Measurements from ENCODE around the gene FADS1. TPM values are rescaled to one million over a fixed set of nuclear protein-coding genes. Genes with fewer than 3 reads are reported as not detected.

FADS1 gene
- total and polyA plus RNA-seq, 3 donors from 2014 or later = 21.1 to 39.8 (median 24.5) TPM

- Histone ChIP-seq H3K9me3 (no peaks in the 10 kb centered on the region), H3K36me3 (ENCODE audit: low read depth, missing control alignments) (no peaks in the 10 kb centered on the region), H3K27ac (no peak overlapping the region), H3K27me3 (no peaks in the 10 kb centered on the region), H3K4me3 (no peak overlapping the region), H3K4me1 (peaks cover 14% of the 10 kb centered on the region)
- DNase-seq = no peak
- TF ChIP-seq CTCF (IDR thresholded peaks at IDR 0.05) = no peak
- TF ChIP-seq POLR2A (IDR thresholded peaks at IDR 0.05) = no peak
- WGBS, 2 donors = 88% methylated on average over 5 of the region's 5 CpGs; no CpG with 5 or more reads in 1 of the 2 donors
- intact Hi-C loops (cut with DNase I; ENCODE audit: low total_unique reads) = no loop called here
These were observed 35.2 kb downstream of the FADS1 start for GRCh38 chr11:61781585-61781984.

- WGBS, 2 donors = 90 to 92% methylated on average over 9 of the region's 9 CpGs
- TF ChIP-seq CTCF (IDR thresholded peaks at IDR 0.05) (no peak), POLR2A (IDR thresholded peaks at IDR 0.05) (no peak)
These were observed 36.1 kb downstream of the FADS1 start for GRCh38 chr11:61780581-61781162.

GRCh38 chr11:61779666-61780525 is 36.9 kb downstream of the FADS1 start:
- no peak overlapping the region for H3K27ac ChIP-seq
- no peaks in the 10 kb centered on the region for H3K36me3 ChIP-seq (ENCODE audit: low read depth, missing control alignments)
- peaks cover 18% of the 10 kb centered on the region for H3K4me1 ChIP-seq
- H3K4me3 ChIP-seq = no peak overlapping the region
- no peaks in the 10 kb centered on the region for H3K27me3 ChIP-seq
- H3K9me3 ChIP-seq = no peaks in the 10 kb centered on the region
- intact Hi-C loops (cut with DNase I; ENCODE audit: low total_unique reads) = no loop called here
- DNase-seq = no peak
- 93 to 94% methylated on average over 9 to 14 of the region's 14 CpGs for WGBS, 2 donors
- TF ChIP-seq CTCF (IDR thresholded peaks at IDR 0.05) (no peak), POLR2A (IDR thresholded peaks at IDR 0.05) (no peak)

More at GRCh38 chr11:61780581-61781162, 36.1 kb downstream of the FADS1 start:
- Histone ChIP-seq H3K27ac (no peak overlapping the region), H3K4me3 (no peak overlapping the region), H3K9me3 (no peaks in the 10 kb centered on the region), H3K27me3 (no peaks in the 10 kb centered on the region), H3K4me1 (peaks cover 18% of the 10 kb centered on the region), H3K36me3 (ENCODE audit: low read depth, missing control alignments) (no peaks in the 10 kb centered on the region)
- DNase-seq = no peak
- intact Hi-C loops (cut with DNase I; ENCODE audit: low total_unique reads) = no loop called here

GRCh38 chr11:61778920-61779650 is 37.7 kb downstream of the FADS1 start:
- no peaks in the 10 kb centered on the region for H3K9me3 ChIP-seq
- no peaks in the 10 kb centered on the region for H3K27me3 ChIP-seq
- peaks cover 18% of the 10 kb centered on the region for H3K4me1 ChIP-seq
- intact Hi-C loops (cut with DNase I; ENCODE audit: low total_unique reads) = no loop called here
- no peaks in the 10 kb centered on the region for H3K36me3 ChIP-seq (ENCODE audit: low read depth, missing control alignments)
- no peak overlapping the region for H3K4me3 ChIP-seq
- 90 to 92% methylated on average over 18 to 24 of the region's 24 CpGs for WGBS, 2 donors
- TF ChIP-seq CTCF (IDR thresholded peaks at IDR 0.05) = no peak
- TF ChIP-seq POLR2A (IDR thresholded peaks at IDR 0.05) = no peak
- no peak overlapping the region for H3K27ac ChIP-seq
- no peak for DNase-seq

Data from testis (tissue), 3 donors.